ENCODE measurements around the gene ARHGAP15.

The ARHGAP15 gene

DNA sequence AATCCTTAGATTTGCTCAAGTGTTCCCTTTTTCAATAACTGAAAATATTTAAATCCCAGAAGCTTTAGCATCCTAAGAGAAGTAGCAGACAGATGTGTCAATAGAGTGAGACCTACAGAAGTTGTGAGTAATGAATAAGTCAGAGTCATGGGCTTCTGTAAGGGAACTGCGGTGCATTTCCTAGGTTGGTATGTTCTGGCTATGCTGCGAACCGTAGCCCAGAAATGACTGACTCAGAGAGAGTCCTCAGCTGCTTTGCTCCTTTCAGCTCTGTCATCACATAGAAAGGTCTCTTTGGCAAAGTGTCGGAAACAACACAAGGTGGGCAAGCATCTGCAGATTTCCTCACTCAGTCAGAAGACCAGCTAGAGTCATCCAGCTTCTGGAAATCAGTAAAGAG is 297.1 kb downstream of the ARHGAP15 start:
- Mint-ChIP-seq H3K9me3 (no peaks in the 10 kb centered on the region), H3K4me3 (no peak overlapping the region), H3K27me3 (ENCODE audit: low read depth) (no peaks in the 10 kb centered on the region), H3K27ac (no peak overlapping the region), H3K36me3 (ENCODE audit: low read depth) (peaks cover 14% of the 10 kb centered on the region), H3K4me1 (ENCODE audit: low read depth) (peaks cover 15% of the 10 kb centered on the region)
- DNase-seq (ENCODE audit: low spot score) = no peak

DNA sequence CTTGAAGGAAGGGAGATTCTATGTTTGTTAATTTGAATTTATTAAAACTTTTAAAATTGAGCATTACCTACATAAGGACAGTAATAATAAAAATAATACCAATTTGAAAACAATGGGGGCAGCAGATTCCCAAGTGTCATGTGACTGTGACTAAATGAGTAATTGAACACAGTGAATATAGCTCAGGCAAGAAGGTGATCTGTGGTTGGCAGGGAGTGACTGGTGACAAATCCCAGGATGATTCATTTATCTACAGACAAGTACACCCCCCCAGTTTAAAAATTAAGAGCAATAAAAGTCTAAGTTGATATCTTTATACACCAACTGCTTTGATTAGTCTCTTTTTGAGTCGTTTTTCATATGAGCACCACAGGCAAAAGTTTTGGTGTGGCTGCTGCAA is 299.5 kb downstream of the ARHGAP15 start:
- H3K4me1 Mint-ChIP-seq (ENCODE audit: low read depth) = peaks cover 2% of the 10 kb centered on the region
- H3K27me3 Mint-ChIP-seq (ENCODE audit: low read depth) = no peaks in the 10 kb centered on the region
- H3K36me3 Mint-ChIP-seq (ENCODE audit: low read depth) = peaks cover 11% of the 10 kb centered on the region
- no peaks in the 10 kb centered on the region for H3K9me3 Mint-ChIP-seq
- H3K27ac Mint-ChIP-seq = no peak overlapping the region
- DNase-seq (ENCODE audit: low spot score) = no peak
- H3K4me3 Mint-ChIP-seq = no peak overlapping the region

DNA sequence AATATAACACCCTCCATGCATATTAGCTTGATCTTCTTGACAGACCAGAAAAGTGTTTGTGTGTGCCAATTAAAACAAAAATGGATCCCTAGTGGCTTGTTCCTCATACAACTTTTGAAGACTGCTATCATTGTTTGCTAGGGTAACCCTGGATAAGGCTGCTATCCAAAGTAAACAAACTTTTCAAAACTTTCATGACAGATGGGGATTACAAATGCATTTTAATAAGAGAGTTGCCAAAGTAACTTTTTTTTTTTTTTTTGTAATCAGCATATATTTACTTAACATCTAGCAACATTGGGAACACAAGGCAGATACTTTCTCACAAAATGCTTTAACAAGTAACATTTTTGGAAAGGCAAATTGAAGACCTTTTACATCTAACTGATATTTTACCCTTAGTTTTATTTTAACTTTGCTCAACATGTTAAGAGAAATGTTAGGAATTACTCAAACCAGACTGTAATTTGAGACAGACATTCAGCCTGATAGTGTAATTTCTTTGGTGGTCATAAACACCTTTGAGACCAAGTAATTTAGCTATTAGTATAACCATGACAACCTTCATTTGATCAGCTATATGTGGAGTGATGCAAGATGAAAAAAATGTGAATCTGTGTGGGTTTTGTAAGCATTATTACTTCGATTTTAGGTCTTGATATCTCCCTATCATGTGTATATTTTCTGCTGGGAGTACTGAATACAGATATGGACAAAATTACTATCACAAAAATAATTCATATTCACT is 300.9 kb downstream of the ARHGAP15 start:
- Mint-ChIP-seq H3K36me3 (ENCODE audit: low read depth) (peaks cover 13% of the 10 kb centered on the region), H3K4me1 (ENCODE audit: low read depth) (peaks cover 2% of the 10 kb centered on the region), H3K27me3 (ENCODE audit: low read depth) (no peaks in the 10 kb centered on the region), H3K9me3 (no peaks in the 10 kb centered on the region), H3K4me3 (no peak overlapping the region), H3K27ac (no peak overlapping the region)
- no peak for DNase-seq (ENCODE audit: low spot score)

DNA sequence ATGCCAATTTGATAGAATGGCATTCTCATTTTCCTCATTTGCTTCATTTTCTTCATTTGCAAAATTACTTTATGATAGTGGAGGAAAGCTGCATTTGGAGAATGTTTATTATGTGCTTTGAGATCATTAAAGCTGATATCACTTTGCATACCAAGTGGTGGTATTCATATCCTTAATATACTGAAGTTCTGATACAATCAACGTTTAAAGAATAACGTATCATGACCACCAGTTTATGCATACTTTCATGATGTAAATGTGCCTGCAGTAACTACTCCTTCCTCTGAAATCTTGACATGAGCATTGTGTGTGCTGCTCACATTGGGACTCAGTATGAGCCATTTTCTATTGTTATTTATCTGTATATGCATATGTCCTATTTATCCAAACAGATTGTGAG is 302.1 kb downstream of the ARHGAP15 start:
- Mint-ChIP-seq H3K27me3 (ENCODE audit: low read depth) (no peaks in the 10 kb centered on the region), H3K27ac (no peak overlapping the region), H3K9me3 (no peaks in the 10 kb centered on the region), H3K4me3 (no peak overlapping the region), H3K4me1 (ENCODE audit: low read depth) (peaks cover 2% of the 10 kb centered on the region), H3K36me3 (ENCODE audit: low read depth) (peaks cover 14% of the 10 kb centered on the region)
- no peak for DNase-seq (ENCODE audit: low spot score)

DNA sequence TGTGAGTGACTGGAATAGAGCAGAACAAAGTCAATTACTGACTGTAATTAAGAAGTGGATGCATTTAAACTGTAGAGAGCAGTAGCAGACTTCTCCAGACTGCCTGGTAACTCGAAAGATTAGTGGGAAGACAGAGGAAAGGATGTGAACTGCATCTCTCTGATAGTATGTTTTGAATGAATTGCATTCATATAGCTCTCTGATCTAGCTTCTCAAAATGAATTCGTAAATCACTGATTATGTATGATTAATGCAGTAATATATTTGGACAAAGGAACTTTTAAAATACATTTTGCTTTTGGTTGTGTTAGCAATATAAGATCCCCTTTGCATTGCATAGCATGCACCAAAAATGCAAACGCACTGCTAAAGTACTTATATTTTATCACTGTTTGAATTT is 304.0 kb downstream of the ARHGAP15 start:
- Mint-ChIP-seq H3K27ac (no peak overlapping the region), H3K36me3 (ENCODE audit: low read depth) (peaks cover 14% of the 10 kb centered on the region), H3K4me3 (no peak overlapping the region), H3K9me3 (no peaks in the 10 kb centered on the region), H3K27me3 (ENCODE audit: low read depth) (no peaks in the 10 kb centered on the region), H3K4me1 (ENCODE audit: low read depth) (peaks cover 2% of the 10 kb centered on the region)
- no peak for DNase-seq (ENCODE audit: low spot score)

DNA sequence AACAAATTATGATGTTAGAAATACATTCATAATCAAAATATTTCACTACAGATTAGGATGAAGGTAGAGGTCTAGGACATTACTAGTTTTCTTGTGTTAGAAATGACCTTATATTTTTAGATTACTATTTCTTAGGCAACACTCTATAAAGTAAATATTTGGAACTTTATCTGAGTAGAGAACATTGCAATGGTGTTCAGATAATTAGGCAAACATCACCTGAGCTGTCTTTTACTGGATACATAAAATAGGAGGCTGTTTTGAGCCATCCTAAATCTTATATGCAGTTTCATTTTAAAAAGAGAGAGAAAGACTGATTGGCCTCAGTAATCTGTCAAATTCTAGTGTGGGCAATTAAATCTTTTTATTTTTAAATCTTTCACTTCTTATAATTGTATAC is 304.6 kb downstream of the ARHGAP15 start:
- Mint-ChIP-seq H3K4me1 (ENCODE audit: low read depth) (peaks cover 2% of the 10 kb centered on the region), H3K27me3 (ENCODE audit: low read depth) (no peaks in the 10 kb centered on the region), H3K36me3 (ENCODE audit: low read depth) (peaks cover 17% of the 10 kb centered on the region), H3K27ac (no peak overlapping the region), H3K4me3 (no peak overlapping the region), H3K9me3 (no peaks in the 10 kb centered on the region)
- DNase-seq (ENCODE audit: low spot score) = no peak

DNA sequence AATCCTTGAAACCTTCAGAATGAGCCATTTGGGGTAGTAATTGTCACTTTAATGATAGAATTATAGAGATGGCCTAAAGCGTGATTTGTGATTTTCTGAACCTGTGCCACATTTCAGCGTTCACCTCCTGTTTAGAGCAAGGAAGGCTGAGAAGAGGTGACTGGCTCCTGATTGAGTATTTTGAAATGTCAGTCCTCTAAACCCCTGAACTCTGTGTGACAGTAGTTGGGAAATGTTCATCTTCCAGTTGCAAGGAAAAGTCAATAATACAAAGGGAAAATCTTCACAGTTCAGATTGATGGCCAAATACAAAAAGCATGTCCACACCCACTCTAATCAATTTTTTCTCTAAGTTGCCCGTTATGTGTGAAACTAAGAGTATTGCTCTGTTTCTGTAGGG is 305.2 kb downstream of the ARHGAP15 start:
- Mint-ChIP-seq H3K4me1 (ENCODE audit: low read depth) (peaks cover 2% of the 10 kb centered on the region), H3K27me3 (ENCODE audit: low read depth) (no peaks in the 10 kb centered on the region), H3K27ac (no peak overlapping the region), H3K36me3 (ENCODE audit: low read depth) (peaks cover 17% of the 10 kb centered on the region), H3K4me3 (no peak overlapping the region), H3K9me3 (no peaks in the 10 kb centered on the region)
- no peak for DNase-seq (ENCODE audit: low spot score)

DNA sequence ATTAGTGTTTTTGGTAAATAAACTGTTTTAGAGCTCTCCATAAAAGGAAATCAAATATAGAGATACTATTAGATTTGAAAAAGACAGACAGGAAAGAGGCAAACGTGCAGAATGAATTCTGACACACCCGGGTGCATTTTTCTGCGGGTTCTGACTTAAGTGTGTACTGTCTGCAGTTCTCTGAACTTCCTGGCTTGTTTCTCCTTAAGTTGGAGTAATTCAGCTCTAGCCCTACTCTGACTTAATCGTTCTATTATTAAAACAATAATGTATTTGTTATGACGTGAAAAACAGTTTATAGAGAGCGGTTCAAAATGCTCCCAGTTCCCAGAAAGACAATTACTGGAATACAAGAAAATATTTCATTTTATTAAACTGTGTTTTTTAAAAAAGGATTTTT is 305.9 kb downstream of the ARHGAP15 start:
- Mint-ChIP-seq H3K4me1 (ENCODE audit: low read depth) (peaks cover 2% of the 10 kb centered on the region), H3K9me3 (no peaks in the 10 kb centered on the region), H3K36me3 (ENCODE audit: low read depth) (peaks cover 19% of the 10 kb centered on the region), H3K4me3 (no peak overlapping the region), H3K27ac (no peak overlapping the region), H3K27me3 (ENCODE audit: low read depth) (no peaks in the 10 kb centered on the region)
- no peak for DNase-seq (ENCODE audit: low spot score)

DNA sequence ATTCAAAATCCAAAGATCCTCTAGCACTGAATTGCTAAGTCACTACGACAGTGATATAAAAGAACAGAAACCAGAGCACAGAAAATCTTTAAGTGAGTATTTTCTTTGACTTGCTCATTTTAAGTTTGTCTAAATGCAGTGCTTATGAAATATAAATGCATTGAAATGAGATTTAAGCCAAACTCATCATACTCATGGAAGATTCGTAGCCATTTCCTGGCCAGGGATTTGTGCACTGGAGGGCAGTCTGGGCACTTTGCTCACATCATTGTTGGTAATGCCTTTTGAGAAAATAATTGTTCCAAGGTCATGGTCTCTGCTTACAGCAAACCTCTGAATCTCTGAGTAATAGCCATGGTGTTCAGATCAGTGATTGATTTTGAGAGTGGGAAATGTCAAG is 307.7 kb downstream of the ARHGAP15 start:
- peaks cover 26% of the 10 kb centered on the region for H3K36me3 Mint-ChIP-seq (ENCODE audit: low read depth)
- no peaks in the 10 kb centered on the region for H3K27me3 Mint-ChIP-seq (ENCODE audit: low read depth)
- H3K4me1 Mint-ChIP-seq (ENCODE audit: low read depth) = no peaks in the 10 kb centered on the region
- H3K9me3 Mint-ChIP-seq = no peaks in the 10 kb centered on the region
- no peak overlapping the region for H3K4me3 Mint-ChIP-seq
- H3K27ac Mint-ChIP-seq = no peak overlapping the region
- DNase-seq (ENCODE audit: low spot score) = no peak

DNA sequence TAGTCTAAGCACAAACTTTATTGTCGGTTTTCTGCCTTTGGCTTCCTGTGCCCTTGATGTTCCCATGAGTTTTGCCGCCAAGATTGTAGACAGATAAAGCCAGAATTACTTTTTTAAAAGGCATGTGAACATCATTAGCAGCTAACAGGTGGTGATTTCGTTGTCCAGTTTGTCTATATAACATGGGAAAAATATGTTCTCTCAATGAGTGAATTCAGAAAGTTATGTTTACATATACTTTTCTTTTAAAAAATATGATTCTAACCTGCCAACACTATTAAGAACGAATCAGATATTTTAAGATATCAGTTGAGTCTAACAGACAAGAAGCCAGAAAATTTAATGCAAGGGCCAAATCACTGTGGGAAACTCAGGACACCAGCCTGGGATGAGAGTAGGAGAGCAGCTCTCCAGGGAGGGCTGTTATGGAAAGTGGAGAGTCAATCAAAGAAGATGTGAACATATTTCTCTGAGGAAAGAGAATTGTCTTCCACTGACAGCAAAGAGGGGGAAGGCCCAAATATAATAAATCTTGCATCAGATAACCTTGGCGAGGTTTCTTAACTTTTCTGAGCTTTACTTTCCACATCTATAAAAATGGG is 311.3 kb downstream of the ARHGAP15 start:
- Mint-ChIP-seq H3K36me3 (ENCODE audit: low read depth) (peaks cover 31% of the 10 kb centered on the region), H3K9me3 (no peaks in the 10 kb centered on the region), H3K4me3 (no peak overlapping the region), H3K27me3 (ENCODE audit: low read depth) (no peaks in the 10 kb centered on the region), H3K27ac (no peak overlapping the region), H3K4me1 (ENCODE audit: low read depth) (no peaks in the 10 kb centered on the region)
- DNase-seq (ENCODE audit: low spot score) = no peak

DNA sequence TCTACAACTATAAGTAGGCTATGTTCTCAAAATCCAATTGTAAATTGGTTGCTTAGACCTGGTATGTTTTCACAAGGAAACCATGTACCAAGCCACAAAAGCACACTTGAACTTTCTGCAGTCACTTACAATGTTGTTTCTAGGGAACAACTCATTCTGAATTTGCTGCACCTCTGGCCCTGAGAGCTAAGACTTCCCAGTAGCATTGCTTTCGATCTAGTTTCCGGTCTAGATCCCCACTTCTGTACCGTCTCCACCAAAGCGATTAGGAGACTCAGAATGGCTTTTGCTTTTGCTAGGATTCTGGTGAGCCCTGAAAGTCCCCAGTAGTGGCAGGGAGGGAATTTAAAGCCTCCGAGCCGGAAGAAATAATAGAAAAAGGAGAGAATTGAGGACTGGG is 313.0 kb downstream of the ARHGAP15 start:
- no peak for DNase-seq (ENCODE audit: low spot score)
- Mint-ChIP-seq H3K9me3 (no peaks in the 10 kb centered on the region), H3K4me3 (no peak overlapping the region), H3K4me1 (ENCODE audit: low read depth) (no peaks in the 10 kb centered on the region), H3K27ac (no peak overlapping the region), H3K36me3 (ENCODE audit: low read depth) (peaks cover 27% of the 10 kb centered on the region), H3K27me3 (ENCODE audit: low read depth) (no peaks in the 10 kb centered on the region)

DNA sequence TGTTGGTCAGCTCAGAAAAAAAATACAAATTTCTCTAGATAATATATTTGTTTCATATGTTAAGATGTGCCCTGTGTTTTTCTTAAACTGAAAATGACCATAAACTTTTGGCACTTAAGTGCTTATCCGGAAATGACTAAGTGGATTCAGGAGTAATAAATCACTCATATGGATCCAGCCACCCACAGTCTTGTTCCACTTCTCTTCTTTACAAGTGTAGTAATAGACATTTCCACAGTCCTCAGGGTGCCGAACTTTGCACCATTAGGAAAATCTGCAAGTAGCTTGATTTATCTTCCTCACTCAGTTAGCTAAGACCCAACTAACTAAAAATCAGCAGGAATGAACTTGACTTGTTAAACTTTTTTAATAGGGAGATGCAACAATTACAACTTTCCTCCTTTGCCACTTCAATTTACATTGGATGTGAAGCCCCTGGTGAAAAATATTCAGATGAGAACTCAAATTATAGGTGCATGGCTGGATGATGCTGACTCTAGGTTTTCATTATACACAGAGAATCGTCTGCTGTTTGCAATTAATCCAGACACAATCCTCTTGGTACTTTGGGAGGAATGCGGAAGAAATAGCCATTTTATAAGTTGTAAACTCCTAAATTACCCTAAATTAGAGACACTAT is 322.5 kb downstream of the ARHGAP15 start:
- Mint-ChIP-seq H3K4me1 (ENCODE audit: low read depth) (peaks cover 22% of the 10 kb centered on the region), H3K27ac (no peak overlapping the region), H3K4me3 (no peak overlapping the region)

DNA sequence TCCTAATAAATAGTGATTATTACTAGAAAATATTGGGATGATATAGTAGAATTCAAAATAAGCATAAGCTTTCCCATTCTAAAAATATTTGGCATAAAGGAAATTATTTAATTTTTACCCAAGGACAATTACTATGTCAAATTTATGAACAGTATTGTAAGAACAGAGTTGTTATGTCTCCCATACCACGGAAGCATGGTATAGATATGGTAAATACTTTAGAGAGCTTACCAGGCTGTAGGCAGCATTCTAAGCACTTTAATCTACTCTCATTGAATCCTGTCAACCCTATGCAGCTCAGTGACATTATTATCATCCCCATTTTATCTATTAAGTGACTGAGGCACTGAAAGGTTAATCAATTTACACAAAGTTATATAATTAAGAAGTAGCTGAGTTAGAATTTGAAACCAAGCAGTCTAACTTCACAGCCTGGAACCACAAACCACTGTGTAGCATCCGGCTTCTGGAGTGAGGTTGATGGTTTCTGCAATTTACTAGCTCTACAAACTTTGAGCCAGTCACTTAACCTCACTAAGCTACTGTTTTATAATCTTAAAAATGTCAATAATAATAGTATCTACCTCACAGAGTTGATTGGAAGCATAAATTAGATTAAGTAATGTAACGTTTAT is 323.7 kb downstream of the ARHGAP15 start:
- Mint-ChIP-seq H3K4me3 (no peak overlapping the region), H3K36me3 (ENCODE audit: low read depth) (peaks cover 38% of the 10 kb centered on the region), H3K27me3 (ENCODE audit: low read depth) (no peaks in the 10 kb centered on the region), H3K9me3 (no peaks in the 10 kb centered on the region), H3K27ac (no peak overlapping the region), H3K4me1 (ENCODE audit: low read depth) (peaks cover 20% of the 10 kb centered on the region)
- no peak for DNase-seq (ENCODE audit: low spot score)

More for the DNA sequence above, 322.5 kb downstream of the ARHGAP15 start:
- DNase-seq (ENCODE audit: low spot score) = no peak
- no peaks in the 10 kb centered on the region for H3K27me3 Mint-ChIP-seq (ENCODE audit: low read depth)
- H3K9me3 Mint-ChIP-seq = no peaks in the 10 kb centered on the region
- peaks cover 39% of the 10 kb centered on the region for H3K36me3 Mint-ChIP-seq (ENCODE audit: low read depth)

DNA sequence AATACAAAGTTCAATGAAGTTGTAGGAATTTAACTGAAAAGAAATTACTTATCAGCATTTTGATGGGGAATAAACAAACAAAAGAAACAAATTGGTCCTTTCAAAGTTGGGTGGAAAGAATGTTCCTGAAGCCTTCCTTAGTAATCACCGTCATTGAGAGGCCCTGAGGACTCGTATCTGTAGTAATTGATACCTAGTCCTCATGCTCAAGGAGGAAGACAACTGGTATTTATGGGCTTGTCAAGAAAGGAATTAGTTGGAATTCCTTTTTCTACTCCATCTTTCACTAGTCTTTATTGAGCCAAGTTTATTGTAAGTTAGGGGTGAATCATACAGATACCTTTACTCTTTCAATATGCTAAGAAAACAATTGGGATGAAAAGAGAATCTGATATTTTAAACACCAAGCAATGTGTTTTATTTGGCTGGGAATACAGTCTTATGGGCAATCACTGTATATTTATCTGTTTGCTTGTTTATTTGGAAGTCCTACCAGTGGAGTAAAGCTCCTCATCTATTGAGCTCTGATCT is 324.8 kb downstream of the ARHGAP15 start:
- Mint-ChIP-seq H3K27ac (no peak overlapping the region), H3K9me3 (no peaks in the 10 kb centered on the region), H3K4me1 (ENCODE audit: low read depth) (peaks cover 20% of the 10 kb centered on the region), H3K4me3 (no peak overlapping the region), H3K36me3 (ENCODE audit: low read depth) (peaks cover 43% of the 10 kb centered on the region), H3K27me3 (ENCODE audit: low read depth) (no peaks in the 10 kb centered on the region)
- no peak for DNase-seq (ENCODE audit: low spot score)
